ENCODE measurements around the gene PLCB1.
"Not testable (repeated sequence)": the region's sequence is repeated elsewhere in the genome, so short reads cannot be mapped to it uniquely, and the experiment has no call there.

The PLCB1 gene

GRCh38 chr20:8562356-8562755, 430.3 kb downstream of the PLCB1 start:
- DNase-seq: no peak

GRCh38 chr20:8568075-8568474, 436.0 kb downstream of the PLCB1 start:
- DNase-seq: peak; percentile 27

- no peak for DNase-seq
These were observed 437.7 kb downstream of the PLCB1 start for GRCh38 chr20:8569766-8570165.

- peak; percentile 45 for DNase-seq
These were observed 439.5 kb downstream of the PLCB1 start for GRCh38 chr20:8571611-8572010.

GRCh38 chr20:8573686-8574085, 441.6 kb downstream of the PLCB1 start:
- no peak for DNase-seq

GRCh38 chr20:8575114-8575513, 443.0 kb downstream of the PLCB1 start:
- no peak for DNase-seq

- no peak for DNase-seq
These were observed 446.2 kb downstream of the PLCB1 start for GRCh38 chr20:8578161-8578865.

- no peak for DNase-seq
These were observed 447.0 kb downstream of the PLCB1 start for GRCh38 chr20:8579035-8579434.

GRCh38 chr20:8581446-8582183, 449.5 kb downstream of the PLCB1 start:
- no peak for DNase-seq

GRCh38 chr20:8583012-8583565, 451.0 kb downstream of the PLCB1 start:
- no peak for DNase-seq

- no peak for DNase-seq
These were observed 451.5 kb downstream of the PLCB1 start for GRCh38 chr20:8583566-8584043.

GRCh38 chr20:8587251-8587650, 455.2 kb downstream of the PLCB1 start:
- DNase-seq: no peak

- no peak for DNase-seq
These were observed 455.7 kb downstream of the PLCB1 start for GRCh38 chr20:8587810-8588209.

- DNase-seq: no peak
These were observed 457.9 kb downstream of the PLCB1 start for GRCh38 chr20:8589956-8590355.

- not testable (repeated sequence) for DNase-seq
These were observed 469.0 kb downstream of the PLCB1 start for GRCh38 chr20:8600910-8601541.

GRCh38 chr20:8601542-8601912, 469.5 kb downstream of the PLCB1 start:
- DNase-seq: peak; percentile 33

- DNase-seq: peak; percentile 49
These were observed 470.5 kb downstream of the PLCB1 start for GRCh38 chr20:8602389-8603116.

GRCh38 chr20:8608470-8608869, 476.4 kb downstream of the PLCB1 start:
- DNase-seq: no peak

GRCh38 chr20:8616792-8617191, 484.7 kb downstream of the PLCB1 start:
- no peak for DNase-seq

GRCh38 chr20:8621001-8621400, 488.9 kb downstream of the PLCB1 start:
- no peak for DNase-seq

- DNase-seq: no peak
These were observed 492.0 kb downstream of the PLCB1 start for GRCh38 chr20:8624046-8624445.

- DNase-seq: no peak
These were observed 492.6 kb downstream of the PLCB1 start for GRCh38 chr20:8624616-8625015.

All from MV-4-11 (cell line).